Activated T-cell treated with anti-CD3 and anti-CD28 coated beads, Interleukin-2, amount 50 U/mL, for 4 hours (primary cell): ENCODE measurements around the gene PTPRO. TPM values are rescaled to one million over a fixed set of nuclear protein-coding genes. Genes with fewer than 3 reads are reported as not detected.
A peak's percentile ranks its signal among the peaks of the same experiment; 100 is the strongest.

Experiments
- ATAC-seq, 2 donors: fragments of 200-7000 bp; cut with Tn5 transposase; one replicate each; pipeline ENCODE4 v1.10.0; 2021
- DNase-seq: peaks from one replicate; pipeline ENCODE4 v3.0.0-alpha.2; 2020
- H3K27me3 Mint-ChIP-seq: one replicate; pipeline ENCODE4 v1.8.0; 2021; ENCODE audit warnings: low read depth, mixed read lengths
- H3K36me3 Mint-ChIP-seq: one replicate; pipeline ENCODE4 v1.8.0; 2022; ENCODE audit warnings: mixed read lengths; ENCODE audit not compliant: insufficient read depth
- H3K4me1 Mint-ChIP-seq: one replicate; pipeline ENCODE4 v1.8.0; 2021; ENCODE audit warnings: low read depth, mixed read lengths
- H3K4me3 Mint-ChIP-seq: one replicate; pipeline ENCODE4 v1.8.0; 2021; ENCODE audit warnings: mild to moderate bottlenecking, moderate library complexity, mixed read lengths
- H3K9me3 Mint-ChIP-seq: one replicate; pipeline ENCODE4 v1.8.0; 2021; ENCODE audit warnings: mixed read lengths
- total RNA-seq, 3 donors: library from RNA; stranded (reverse); gene quantifications; one replicate each; pipeline ENCODE4 v1.2.1, GENCODE V29; 2021

The PTPRO gene
- total RNA-seq, 3 donors from 2014 or later: 0.14 TPM; not detected in 2

DNA sequence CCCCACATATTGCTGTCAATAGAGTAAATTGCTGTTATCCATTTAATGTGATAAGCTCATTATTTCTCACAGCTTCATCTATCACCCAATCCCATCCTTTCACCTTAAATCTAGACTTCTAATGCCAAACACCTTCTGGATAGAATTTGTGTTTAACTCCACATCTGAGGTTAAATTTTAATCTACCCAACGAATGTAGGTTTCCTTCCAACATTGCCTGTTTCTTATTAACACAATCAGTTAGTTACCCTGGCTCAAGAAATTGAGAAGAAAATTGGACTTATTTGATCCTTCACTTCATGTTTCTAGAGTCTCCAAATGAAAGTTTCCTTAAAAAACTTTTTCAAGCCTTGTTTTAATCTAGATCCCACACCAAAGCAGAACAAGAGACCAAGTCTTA, 67.3 kb downstream of the PTPRO start:
- Mint-ChIP-seq H3K36me3 (no peaks in the 10 kb centered on the region), H3K4me1 (no peaks in the 10 kb centered on the region), H3K27me3 (peaks cover 3% of the 10 kb centered on the region), H3K9me3 (no peaks in the 10 kb centered on the region), H3K4me3 (no peak overlapping the region)
- no peak for ATAC-seq
- DNase-seq: no peak

DNA sequence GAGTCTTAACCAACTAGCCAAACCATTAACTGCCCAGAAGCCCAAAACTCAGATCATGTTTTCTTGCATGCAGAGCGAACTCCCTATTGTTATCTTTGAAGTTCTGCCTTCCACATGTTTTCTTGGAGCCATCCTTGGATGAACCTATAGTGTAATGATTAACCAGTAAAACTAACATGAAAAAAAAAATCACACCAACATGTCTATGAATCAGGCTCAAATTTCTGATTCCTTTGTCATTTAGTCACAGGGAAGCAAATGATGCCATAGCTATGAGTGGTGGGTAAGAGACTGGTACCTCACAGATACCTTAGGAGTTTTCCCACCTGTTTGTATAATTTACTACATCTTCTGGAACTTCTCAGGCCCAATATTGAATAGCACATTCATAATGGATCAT, 70.7 kb downstream of the PTPRO start:
- no peaks in the 10 kb centered on the region for H3K36me3 Mint-ChIP-seq
- ATAC-seq (no peak), DNase-seq (no peak)
- H3K4me3 Mint-ChIP-seq: no peak overlapping the region
- H3K9me3 Mint-ChIP-seq: no peaks in the 10 kb centered on the region
- H3K4me1 Mint-ChIP-seq: no peaks in the 10 kb centered on the region
- no peaks in the 10 kb centered on the region for H3K27me3 Mint-ChIP-seq

DNA sequence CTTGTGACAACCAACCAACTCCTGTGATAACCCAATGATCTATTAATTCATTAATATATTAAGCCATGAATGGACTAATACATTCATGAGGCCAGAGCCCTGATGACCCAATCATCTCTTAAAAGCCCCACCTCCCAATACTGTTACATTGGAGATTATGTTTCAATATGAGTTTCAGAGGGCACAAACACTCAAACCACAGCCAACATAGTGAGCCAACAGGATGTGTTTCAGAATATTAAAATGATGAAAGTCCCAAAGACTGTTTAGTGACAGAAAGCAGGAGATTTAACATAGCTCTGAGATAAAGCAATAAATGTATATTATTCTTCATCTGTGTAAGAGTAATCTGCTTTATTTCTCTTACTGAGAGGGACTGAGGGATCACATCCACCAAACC, 71.7 kb downstream of the PTPRO start:
- no peak overlapping the region for H3K4me3 Mint-ChIP-seq
- no peaks in the 10 kb centered on the region for H3K4me1 Mint-ChIP-seq
- H3K36me3 Mint-ChIP-seq: no peaks in the 10 kb centered on the region
- H3K27me3 Mint-ChIP-seq: no peaks in the 10 kb centered on the region
- ATAC-seq (no peak), DNase-seq (no peak)
- no peaks in the 10 kb centered on the region for H3K9me3 Mint-ChIP-seq

DNA sequence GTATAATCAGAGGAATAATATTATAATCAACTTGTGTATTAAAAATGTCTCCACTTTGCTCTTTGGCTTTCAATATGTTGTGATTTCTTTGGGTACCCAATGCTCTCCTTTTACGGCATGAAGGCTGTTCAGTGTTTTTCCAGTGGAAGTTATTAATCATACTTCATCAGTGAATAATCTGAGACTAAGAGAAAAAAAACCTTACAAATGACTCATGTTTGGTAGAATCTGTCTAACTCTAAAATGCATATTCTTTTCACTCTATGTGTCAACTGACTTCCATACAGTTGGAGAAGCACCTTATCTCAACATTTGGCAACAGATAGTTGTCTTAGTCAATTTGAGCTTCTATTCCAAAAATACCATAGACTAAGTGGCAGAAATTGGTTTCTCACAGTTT, 82.2 kb downstream of the PTPRO start:
- Mint-ChIP-seq H3K27me3 (peaks cover 6% of the 10 kb centered on the region), H3K4me1 (no peaks in the 10 kb centered on the region), H3K36me3 (no peaks in the 10 kb centered on the region), H3K9me3 (no peaks in the 10 kb centered on the region), H3K4me3 (no peak overlapping the region)
- peak; percentile 63 to 77 for ATAC-seq
- no peak for DNase-seq

DNA sequence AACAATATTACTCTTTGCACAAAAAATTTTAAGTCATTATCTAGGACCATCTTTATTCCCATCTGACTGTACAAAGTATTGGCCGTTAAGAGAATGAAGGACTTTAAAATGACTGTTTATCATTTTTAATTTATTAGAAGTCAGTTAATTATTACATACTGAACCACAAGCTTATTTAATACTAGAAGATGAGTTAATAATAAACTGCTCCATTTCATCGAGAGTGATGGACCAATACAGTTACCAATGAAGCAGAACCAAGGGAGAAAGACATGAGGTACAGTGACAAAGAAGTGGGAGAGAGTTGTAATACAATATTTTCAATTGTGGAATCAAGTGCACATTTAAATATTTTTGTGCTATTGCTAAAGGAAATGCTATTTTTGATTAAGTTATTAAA, 83.3 kb downstream of the PTPRO start:
- no peak overlapping the region for H3K4me3 Mint-ChIP-seq
- no peaks in the 10 kb centered on the region for H3K9me3 Mint-ChIP-seq
- no peaks in the 10 kb centered on the region for H3K36me3 Mint-ChIP-seq
- no peak for ATAC-seq
- H3K4me1 Mint-ChIP-seq: no peaks in the 10 kb centered on the region
- H3K27me3 Mint-ChIP-seq: peaks cover 3% of the 10 kb centered on the region
- DNase-seq: no peak

DNA sequence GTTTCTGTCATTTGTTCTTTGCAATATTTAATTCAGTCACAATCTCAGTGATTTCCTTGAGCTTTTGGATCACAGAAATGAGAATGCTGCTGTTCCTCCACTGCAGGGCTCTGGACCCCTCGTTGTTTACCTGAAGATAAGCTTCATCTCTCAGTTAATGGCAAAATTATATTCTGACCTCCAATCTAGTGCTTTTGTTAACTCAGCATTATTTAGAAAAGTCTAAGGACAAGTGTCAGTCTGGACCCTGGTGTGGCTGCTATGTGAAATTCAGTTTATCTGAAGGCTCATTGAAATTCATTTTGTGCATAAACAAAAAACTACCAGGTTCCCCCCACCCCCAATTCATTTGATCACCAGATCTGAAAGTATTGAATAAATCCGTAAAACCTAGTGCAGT, 84.7 kb downstream of the PTPRO start:
- H3K27me3 Mint-ChIP-seq: peaks cover 3% of the 10 kb centered on the region
- H3K9me3 Mint-ChIP-seq: no peaks in the 10 kb centered on the region
- DNase-seq: no peak
- no peaks in the 10 kb centered on the region for H3K4me1 Mint-ChIP-seq
- no peak for ATAC-seq
- H3K4me3 Mint-ChIP-seq: no peak overlapping the region
- no peaks in the 10 kb centered on the region for H3K36me3 Mint-ChIP-seq

DNA sequence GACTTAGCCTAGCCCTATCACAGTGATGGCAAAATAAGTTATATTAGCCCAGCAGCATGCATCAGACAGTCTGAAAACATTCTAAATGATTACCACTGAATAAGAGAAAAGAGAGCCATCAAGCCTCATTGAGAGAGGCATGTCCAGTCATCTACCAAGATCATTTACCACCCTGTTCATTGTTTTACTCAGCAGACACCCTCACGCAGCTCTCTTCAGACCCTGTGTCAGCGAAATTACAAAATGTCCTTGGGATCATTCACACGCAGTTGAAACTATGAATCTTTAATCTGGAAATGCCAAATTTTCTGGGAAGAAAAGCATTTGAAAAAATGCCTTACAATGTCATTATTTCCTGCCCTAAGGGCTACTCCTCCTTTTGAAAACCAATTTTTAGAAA, 89.5 kb downstream of the PTPRO start:
- H3K4me3 Mint-ChIP-seq: no peak overlapping the region
- no peak for ATAC-seq
- no peaks in the 10 kb centered on the region for H3K9me3 Mint-ChIP-seq
- no peaks in the 10 kb centered on the region for H3K36me3 Mint-ChIP-seq
- no peaks in the 10 kb centered on the region for H3K4me1 Mint-ChIP-seq
- no peak for DNase-seq
- peaks cover 5% of the 10 kb centered on the region for H3K27me3 Mint-ChIP-seq

DNA sequence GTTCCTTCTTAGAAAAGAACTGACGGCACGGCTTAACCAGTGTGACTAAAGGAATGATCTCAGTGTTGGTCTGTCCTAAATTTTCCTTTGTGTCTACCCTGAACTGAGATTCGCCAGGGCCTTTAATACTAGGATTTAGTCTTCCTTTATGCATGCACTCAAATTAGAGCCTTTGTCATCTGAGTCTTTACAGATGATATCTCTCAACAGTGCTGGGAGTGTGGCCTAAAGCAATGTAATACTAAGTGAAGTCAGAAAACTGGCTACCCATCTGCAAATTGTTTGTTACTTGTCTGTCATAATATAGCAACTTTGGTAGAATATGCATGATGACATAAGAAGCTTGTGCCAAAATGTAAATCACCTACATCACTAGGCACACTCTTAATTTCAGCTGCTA, 95.4 kb downstream of the PTPRO start:
- no peak overlapping the region for H3K4me3 Mint-ChIP-seq

DNA sequence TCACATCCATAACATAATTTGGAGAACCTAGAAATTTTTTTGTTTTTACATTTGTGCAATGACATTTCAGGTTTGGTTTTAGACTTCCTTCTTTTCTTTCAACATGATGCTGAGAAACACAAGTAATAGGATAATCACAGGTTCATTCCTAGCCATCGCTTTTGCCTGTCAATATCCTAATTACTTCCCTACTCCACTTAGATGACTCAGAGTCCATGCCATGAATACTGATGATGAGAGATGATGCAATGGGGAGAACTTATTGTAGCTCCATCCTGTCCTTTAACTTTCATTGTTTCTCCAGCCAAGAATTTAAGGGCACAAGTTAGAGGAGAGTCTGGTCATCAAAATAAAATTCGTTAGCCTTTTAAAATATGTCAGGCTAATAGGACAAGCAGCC, 101.3 kb downstream of the PTPRO start:
- DNase-seq (no peak), ATAC-seq (no peak)
- peaks cover 6% of the 10 kb centered on the region for H3K27me3 Mint-ChIP-seq
- no peaks in the 10 kb centered on the region for H3K9me3 Mint-ChIP-seq
- H3K4me1 Mint-ChIP-seq: no peaks in the 10 kb centered on the region
- H3K4me3 Mint-ChIP-seq: no peak overlapping the region
- H3K36me3 Mint-ChIP-seq: no peaks in the 10 kb centered on the region

More for the DNA sequence above, 95.4 kb downstream of the PTPRO start:
- peaks cover 12% of the 10 kb centered on the region for H3K27me3 Mint-ChIP-seq
- H3K4me1 Mint-ChIP-seq: no peaks in the 10 kb centered on the region
- H3K36me3 Mint-ChIP-seq: no peaks in the 10 kb centered on the region
- DNase-seq (no peak), ATAC-seq (no peak)
- no peaks in the 10 kb centered on the region for H3K9me3 Mint-ChIP-seq

DNA sequence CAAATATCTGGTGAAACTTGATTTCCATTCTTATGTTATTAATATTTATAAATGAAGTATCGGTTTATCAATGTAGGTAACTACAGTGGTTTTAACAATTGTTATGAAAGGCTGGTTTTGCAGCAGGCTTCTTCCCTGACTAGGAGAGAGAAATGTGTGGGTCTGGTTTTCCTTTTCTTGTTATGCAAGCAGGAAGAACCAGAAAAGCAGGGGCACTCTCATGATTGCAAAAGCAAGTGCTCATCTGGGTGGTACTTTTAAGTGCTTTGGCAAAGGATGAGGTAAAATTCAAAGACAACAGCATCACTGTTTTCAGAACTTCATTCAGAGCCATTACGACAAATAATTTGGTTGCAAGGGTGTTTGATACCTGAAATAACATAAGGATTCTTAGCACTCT, 105.6 kb downstream of the PTPRO start:
- no peaks in the 10 kb centered on the region for H3K9me3 Mint-ChIP-seq
- ATAC-seq (no peak), DNase-seq (no peak)
- peaks cover 11% of the 10 kb centered on the region for H3K27me3 Mint-ChIP-seq
- H3K4me3 Mint-ChIP-seq: no peak overlapping the region
- H3K4me1 Mint-ChIP-seq: no peaks in the 10 kb centered on the region
- H3K36me3 Mint-ChIP-seq: no peaks in the 10 kb centered on the region

DNA sequence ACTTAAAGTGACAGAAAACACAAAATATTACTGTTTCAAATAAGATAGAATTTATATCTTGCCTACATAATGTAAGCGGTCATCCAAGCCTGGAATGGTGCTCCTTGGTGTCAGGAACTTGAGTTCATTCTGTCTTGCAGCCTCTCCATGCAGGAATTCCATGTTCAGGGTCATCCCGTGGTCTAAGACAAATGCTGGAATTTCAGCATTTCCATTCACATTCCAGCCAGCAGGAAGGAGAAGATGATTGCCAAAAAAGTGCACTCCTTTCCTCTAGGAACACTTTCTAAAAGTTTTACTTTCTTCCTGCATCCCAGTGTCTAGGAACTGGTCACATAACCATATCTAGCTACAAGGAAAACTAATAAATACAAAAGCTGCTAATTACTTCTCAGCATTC, 106.3 kb downstream of the PTPRO start:
- no peak for ATAC-seq
- no peak for DNase-seq
- Mint-ChIP-seq H3K36me3 (no peaks in the 10 kb centered on the region), H3K27me3 (peaks cover 11% of the 10 kb centered on the region), H3K4me3 (no peak overlapping the region), H3K4me1 (no peaks in the 10 kb centered on the region), H3K9me3 (no peaks in the 10 kb centered on the region)

DNA sequence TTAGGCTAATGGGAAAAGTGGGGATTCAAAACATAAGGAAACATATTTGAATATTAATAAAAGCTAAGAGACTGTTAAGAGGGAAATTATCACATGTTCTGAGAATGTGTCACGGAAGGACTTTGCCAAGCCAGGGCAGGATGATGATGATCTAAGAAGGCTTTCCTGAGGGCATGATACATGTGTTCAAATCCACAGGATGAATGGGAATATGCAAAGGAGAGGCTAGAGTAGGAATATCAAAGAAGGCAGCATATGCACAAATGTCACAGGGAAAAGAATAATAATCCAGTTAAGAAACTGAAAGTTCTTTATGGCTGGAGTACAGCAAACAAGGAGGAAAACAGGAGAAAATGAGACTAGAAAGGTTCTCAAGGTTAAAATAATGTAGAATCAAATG, 107.0 kb downstream of the PTPRO start:
- ATAC-seq (no peak), DNase-seq (no peak)
- Mint-ChIP-seq H3K36me3 (no peaks in the 10 kb centered on the region), H3K9me3 (no peaks in the 10 kb centered on the region), H3K4me3 (no peak overlapping the region), H3K4me1 (no peaks in the 10 kb centered on the region), H3K27me3 (peaks cover 11% of the 10 kb centered on the region)

DNA sequence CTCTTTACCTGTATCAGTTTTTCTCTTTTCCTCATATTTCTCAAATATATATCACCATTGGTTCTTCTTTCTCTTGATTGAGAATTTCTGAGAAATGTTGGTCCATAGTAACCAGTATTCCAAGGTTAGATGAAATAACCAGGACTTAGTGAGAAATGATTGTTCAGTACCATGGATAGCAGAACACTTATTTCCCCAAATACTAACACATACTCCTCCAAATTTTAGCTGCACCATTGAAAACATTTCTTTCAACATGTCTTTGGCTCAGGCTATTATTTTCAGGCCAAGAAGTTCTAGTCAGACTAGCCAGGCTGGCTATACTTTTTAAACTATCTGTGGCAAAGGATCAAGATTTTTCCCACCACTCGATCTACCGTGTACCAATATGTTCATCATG, 113.3 kb downstream of the PTPRO start:
- no peak overlapping the region for H3K4me3 Mint-ChIP-seq
- no peaks in the 10 kb centered on the region for H3K36me3 Mint-ChIP-seq
- ATAC-seq: no peak
- peaks cover 11% of the 10 kb centered on the region for H3K9me3 Mint-ChIP-seq
- no peak for DNase-seq
- H3K27me3 Mint-ChIP-seq: peaks cover 20% of the 10 kb centered on the region
- no peaks in the 10 kb centered on the region for H3K4me1 Mint-ChIP-seq

DNA sequence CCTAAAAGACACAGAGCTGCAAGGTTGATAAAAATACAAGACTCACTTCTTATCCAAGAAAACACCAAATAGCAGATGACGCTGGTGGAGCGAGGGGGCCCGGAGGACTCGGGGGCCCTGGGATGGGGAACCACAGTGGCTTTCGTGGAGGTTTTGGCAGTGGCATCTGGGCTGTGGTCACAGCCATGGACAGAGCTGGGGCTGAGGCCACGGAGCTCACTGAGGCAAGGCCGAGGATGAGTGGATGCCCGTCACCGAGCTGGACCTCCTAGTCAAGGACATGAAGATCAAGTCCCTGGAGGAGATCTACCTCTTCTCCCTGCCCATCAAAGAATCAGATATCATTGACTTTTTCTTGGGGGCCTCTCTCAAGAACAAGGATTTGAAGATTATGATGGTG, 117.2 kb downstream of the PTPRO start:
- Mint-ChIP-seq H3K9me3 (peaks cover 11% of the 10 kb centered on the region), H3K4me1 (no peaks in the 10 kb centered on the region), H3K4me3 (no peak overlapping the region), H3K36me3 (no peaks in the 10 kb centered on the region), H3K27me3 (peaks cover 19% of the 10 kb centered on the region)
- DNase-seq (no peak), ATAC-seq (no peak)

DNA sequence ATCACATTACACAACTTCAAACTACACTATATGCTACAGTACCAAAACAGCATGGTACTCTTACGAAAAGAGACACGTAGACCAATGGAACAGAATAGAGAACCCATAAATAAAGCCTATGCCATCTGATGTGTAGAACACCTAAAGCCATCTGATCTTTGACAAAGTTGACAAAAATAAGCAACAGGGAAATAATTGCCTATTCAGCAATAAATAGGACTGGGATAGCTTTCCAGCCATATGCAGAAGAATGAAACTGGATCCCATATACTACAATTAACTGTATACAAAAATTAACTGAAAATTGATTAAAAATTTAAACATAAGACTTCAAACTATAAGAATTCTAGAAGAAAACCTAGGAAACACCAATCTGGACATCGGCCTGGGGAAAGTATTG, 120.7 kb downstream of the PTPRO start:
- Mint-ChIP-seq H3K27me3 (peaks cover 7% of the 10 kb centered on the region), H3K36me3 (no peaks in the 10 kb centered on the region), H3K4me3 (no peak overlapping the region), H3K4me1 (no peaks in the 10 kb centered on the region), H3K9me3 (peaks cover 8% of the 10 kb centered on the region)
- no peak for DNase-seq
- ATAC-seq: no peak

DNA sequence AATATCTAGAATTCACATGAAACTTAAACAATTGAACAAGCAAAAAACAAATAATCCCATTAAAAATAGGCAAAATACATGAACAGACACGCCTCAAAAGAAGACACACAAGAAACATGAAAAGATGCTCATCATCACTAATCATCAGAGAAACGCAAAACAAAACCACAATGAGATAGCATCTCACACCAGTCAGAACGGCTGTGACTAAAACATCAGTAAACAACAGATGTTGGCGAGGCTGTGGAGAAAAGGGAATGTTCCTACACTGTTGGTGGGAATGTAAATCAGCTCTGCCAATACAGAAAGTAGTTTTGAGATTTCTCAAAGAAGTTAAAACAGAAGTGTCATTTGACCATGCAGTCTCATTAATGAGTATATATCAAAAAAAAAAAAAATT, 121.3 kb downstream of the PTPRO start:
- H3K27me3 Mint-ChIP-seq: peaks cover 7% of the 10 kb centered on the region
- peak in 1 of 2 donors; percentile 14 for ATAC-seq

More for the DNA sequence above, 121.3 kb downstream of the PTPRO start:
- DNase-seq: no peak
- H3K4me1 Mint-ChIP-seq: no peaks in the 10 kb centered on the region
- peaks cover 2% of the 10 kb centered on the region for H3K9me3 Mint-ChIP-seq
- H3K36me3 Mint-ChIP-seq: no peaks in the 10 kb centered on the region
- no peak overlapping the region for H3K4me3 Mint-ChIP-seq
